ENCODE results near the gene HENMT1.
A peak's percentile ranks its signal among the peaks of the same experiment; 100 is the strongest.
"Not testable (repeated sequence)": the region's sequence is repeated elsewhere in the genome, so short reads cannot be mapped to it uniquely, and the experiment has no call there.

HENMT1 gene

DNA sequence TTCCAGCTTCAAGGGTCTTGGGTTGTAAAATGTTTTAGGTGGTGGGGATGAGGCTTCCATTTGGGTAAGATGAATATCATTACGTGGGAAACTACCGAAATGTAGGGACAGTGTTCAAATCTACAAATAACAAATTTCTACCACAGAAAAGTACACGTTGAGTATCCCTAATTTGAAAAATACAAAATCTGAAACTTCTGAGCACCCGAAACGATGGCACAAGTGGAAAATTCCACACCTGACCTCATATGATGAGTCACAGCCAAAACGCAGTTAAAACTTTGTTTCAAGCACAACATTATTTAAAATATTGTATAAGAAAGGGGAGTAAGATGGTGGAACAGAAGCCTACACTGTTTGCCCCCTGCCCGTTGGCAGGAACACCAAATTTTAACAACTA, 8.8 kb upstream of the HENMT1 start:
- no peak overlapping the region for H3K4me3 ChIP-seq (replicated peaks in 1 of 2; ENCODE audit: low read depth in 2 of 2, low read length in 2 of 2)
- TF ChIP-seq, protein P1, sequence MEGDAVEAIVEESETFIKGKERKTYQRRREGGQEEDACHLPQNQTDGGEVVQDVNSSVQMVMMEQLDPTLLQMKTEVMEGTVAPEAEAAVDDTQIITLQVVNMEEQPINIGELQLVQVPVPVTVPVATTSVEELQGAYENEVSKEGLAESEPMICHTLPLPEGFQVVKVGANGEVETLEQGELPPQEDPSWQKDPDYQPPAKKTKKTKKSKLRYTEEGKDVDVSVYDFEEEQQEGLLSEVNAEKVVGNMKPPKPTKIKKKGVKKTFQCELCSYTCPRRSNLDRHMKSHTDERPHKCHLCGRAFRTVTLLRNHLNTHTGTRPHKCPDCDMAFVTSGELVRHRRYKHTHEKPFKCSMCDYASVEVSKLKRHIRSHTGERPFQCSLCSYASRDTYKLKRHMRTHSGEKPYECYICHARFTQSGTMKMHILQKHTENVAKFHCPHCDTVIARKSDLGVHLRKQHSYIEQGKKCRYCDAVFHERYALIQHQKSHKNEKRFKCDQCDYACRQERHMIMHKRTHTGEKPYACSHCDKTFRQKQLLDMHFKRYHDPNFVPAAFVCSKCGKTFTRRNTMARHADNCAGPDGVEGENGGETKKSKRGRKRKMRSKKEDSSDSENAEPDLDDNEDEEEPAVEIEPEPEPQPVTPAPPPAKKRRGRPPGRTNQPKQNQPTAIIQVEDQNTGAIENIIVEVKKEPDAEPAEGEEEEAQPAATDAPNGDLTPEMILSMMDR (IDR thresholded peaks at IDR 0.05; ENCODE audit: low read depth, low read length) = no peak
- no peak for DNase-seq (ENCODE audit: low read depth in 2 of 2)

DNA sequence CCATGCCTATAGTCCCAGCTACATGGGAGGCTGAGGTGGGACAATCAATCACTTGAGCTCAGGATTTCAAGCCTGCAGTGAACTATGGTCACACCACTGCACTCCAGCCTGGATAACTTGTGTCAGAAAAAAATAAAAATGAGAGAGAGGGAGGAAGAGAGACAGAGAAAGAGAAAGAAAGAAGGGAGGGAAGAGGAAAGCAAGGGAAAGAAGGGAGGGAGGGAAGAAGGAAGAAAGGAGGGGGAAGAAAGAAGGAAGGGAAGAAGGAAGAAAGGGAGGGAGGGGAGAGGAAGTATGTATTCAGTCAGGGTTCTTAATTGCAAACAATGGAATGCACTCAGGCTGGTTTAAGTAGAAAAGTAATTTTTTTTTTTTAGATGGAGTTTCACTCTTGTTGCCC, 7.9 kb upstream of the HENMT1 start:
- no peak overlapping the region for H3K4me3 ChIP-seq (replicated peaks in 1 of 2; ENCODE audit: low read depth in 2 of 2, low read length in 2 of 2)
- DNase-seq (ENCODE audit: low read depth in 2 of 2) = no peak
- TF ChIP-seq, protein P1 (IDR thresholded peaks at IDR 0.05; ENCODE audit: low read depth, low read length) = no peak

DNA sequence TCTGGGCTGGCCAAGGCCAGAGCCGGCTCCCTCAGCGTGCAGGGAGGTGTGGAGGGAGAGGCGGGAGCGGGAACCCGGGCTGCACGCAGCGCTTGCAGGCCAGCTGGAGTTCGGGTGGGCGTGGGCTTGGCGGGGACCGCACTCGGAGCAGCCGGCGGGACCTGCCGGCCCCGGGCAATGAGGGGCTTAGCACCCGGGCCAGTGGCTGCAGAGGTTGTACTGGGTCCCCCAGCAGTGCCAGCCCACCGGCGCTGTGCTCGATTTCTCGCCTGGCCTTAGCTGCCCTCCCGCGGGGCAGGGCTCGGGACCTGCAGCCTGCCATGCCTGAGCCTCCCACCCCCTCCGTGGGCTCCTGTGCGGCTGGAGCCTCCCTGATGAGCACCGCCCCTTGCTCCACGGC, 6.5 kb upstream of the HENMT1 start:
- H3K4me3 ChIP-seq (replicated peaks in 1 of 2; ENCODE audit: low read depth in 2 of 2, low read length in 2 of 2); DNase-seq (ENCODE audit: low read depth in 2 of 2): not testable (repeated sequence)

DNA sequence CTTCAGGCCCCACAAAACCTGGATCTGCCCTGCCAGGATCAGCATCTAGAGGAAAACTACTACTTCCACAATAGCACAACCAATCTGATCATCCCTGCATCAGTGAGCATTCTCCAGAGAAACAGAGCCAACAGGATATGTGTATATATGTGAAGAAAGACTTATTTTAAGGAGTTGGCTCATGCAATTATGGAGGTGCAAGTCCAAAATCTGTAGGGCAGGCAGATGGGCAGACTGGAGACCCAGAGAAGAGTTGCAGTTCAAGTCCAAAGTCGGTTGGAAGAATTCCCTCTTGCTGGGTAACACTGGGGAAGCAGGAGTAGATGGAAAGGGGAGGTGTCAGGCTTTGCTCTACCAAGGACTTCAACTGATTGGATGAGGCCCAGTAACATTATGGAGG, 4.9 kb upstream of the HENMT1 start:
- TF ChIP-seq, protein P1 (IDR thresholded peaks at IDR 0.05; ENCODE audit: low read depth, low read length) = no peak
- no peak for DNase-seq (ENCODE audit: low read depth in 2 of 2)
- H3K4me3 ChIP-seq (replicated peaks in 1 of 2; ENCODE audit: low read depth in 2 of 2, low read length in 2 of 2) = no peak overlapping the region

DNA sequence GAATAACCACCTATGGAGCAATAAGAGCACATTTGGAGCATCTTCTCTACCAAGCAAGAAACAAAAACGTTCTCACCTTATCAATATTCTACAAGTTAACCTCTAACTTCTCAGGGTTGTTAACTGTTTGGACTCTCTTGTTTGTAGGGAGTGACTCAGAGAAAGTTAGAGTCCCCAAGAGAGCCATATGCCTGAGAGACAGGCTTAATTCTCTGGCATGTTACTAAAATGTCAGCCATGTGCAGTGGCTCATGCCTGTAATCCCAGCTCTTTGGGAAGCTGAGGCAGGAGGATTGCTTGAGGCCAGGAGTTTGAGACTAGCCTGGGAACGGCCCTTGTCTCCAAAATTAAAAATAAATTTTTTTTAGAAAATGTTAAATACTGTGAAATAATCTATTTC, 4.2 kb upstream of the HENMT1 start:
- DNase-seq (ENCODE audit: low read depth in 2 of 2) = no peak
- TF ChIP-seq, protein P1 (IDR thresholded peaks at IDR 0.05; ENCODE audit: low read depth, low read length) = no peak
- H3K4me3 ChIP-seq (replicated peaks in 1 of 2; ENCODE audit: low read depth in 2 of 2, low read length in 2 of 2) = no peak overlapping the region

DNA sequence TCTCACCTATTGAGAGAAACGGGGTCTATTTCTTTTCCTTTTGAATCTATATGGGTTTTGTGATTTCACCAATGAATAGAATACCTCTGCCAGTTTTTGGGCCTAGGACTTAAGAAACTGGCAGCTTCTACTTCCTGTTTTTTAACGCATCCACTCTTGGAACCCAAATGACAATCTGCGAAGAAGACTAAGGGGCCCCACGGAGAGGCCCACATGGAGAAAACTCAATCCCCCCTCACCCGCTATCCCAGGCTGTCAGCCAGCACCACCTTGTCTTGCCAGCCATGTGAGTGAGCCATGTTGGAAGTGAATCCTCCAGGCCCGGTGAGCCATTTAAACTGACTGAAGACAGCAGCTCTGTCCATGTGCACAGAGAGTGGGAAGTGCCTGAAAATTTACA, 3.6 kb upstream of the HENMT1 start:
- TF ChIP-seq, protein P1 (IDR thresholded peaks at IDR 0.05; ENCODE audit: low read depth, low read length) = no peak
- H3K4me3 ChIP-seq (replicated peaks in 1 of 2; ENCODE audit: low read depth in 2 of 2, low read length in 2 of 2) = no peak overlapping the region
- no peak for DNase-seq (ENCODE audit: low read depth in 2 of 2)

DNA sequence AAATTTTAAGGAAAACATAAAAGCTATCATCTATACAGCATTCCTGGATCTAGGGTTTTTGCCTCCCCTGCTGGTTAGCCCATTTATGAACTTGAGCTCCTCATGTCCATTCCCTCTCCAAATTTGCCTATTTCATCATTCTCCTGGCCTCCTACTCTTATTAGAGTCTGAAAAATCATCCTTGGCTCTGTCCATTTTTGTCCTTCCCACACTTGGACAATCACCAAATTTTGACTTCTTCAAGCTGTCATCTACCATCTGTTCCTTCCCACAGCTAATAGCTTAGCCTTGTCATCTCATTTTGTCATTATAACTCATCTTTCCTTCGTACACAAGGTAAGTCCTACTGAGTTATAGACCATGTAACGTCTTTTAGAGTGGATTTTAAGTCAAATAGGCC, 2.2 kb upstream of the HENMT1 start:
- DNase-seq (ENCODE audit: low read depth in 2 of 2) = peak in 1 of 2 donors; percentile 24
- H3K4me3 ChIP-seq (replicated peaks in 1 of 2; ENCODE audit: low read depth in 2 of 2, low read length in 2 of 2) = no peak overlapping the region
- TF ChIP-seq, protein P1 (IDR thresholded peaks at IDR 0.05; ENCODE audit: low read depth, low read length) = no peak
